Inflammatory macrophage treated with lipopolysaccharide for 4 hours (primary cell): ENCODE results near the gene CASZ1.

Experiments used
- DNase-seq: peaks from one replicate; pipeline ENCODE4 v3.0.0-alpha.2; 2020

The CASZ1 gene

DNA sequence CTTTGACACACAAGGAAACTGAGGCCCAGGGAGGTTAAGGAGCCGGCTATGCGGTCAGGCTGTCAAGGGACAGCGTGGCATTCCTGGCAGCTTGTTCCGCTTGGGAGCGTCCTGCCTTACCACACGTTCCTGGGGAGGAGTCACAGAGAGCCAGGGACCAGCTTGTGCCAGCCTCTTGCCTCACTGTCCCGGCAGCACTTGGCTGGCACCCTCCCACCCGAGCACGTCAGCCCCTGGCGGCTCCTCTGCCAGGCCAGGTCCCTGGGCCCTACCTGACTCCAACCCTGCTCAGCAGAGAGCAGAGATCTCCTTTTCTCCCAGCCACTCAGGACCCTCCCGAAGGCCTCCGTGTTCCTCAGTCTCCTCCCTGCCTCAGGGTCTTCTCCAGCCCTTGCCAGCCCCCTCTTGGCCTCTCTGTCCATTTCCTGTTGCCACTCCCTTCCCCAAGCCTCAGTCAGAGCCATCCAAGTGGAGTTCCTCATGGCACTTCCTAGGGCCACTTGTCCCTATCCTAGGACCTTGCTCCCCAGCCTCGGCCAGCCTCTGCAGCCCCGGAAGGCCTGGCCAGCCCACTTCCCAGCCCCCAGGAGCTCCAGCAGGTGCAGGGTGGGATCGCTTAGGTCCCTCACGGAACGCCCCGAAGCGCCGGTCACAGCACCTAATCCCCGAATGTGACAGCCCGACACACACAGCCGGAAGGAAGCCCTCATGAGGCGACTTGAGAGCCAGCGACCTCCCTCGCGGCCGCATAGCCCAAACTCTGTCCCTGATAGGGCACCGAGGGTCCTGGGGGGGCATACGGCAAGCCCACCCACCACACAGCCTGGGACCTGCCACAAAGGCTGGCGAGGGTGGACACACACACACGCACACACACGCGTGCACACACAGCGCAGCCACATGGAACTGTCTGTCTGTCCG lies 130.3 kb downstream of the CASZ1 start:
- no peak for DNase-seq

DNA sequence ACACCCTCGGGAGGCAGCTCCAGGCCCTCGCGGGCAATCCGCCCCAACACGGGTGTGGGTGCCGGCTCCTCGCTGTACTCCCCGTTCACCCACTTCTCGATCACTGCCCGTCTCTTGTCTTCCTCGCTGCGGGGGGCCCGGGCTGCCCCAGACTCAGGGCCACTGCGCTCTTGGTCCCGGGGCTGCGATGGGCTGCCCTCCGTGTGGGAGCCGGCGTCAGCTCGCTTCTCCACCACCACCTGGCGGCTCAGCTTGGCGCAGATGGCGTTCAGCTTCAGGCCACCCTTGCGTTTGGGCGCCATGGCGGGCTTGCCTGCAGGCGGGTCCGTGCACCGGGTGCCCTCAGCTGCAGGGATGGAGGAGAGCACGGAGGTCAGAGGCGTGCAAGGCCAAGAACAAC lies 131.2 kb downstream of the CASZ1 start:
- no peak for DNase-seq

DNA sequence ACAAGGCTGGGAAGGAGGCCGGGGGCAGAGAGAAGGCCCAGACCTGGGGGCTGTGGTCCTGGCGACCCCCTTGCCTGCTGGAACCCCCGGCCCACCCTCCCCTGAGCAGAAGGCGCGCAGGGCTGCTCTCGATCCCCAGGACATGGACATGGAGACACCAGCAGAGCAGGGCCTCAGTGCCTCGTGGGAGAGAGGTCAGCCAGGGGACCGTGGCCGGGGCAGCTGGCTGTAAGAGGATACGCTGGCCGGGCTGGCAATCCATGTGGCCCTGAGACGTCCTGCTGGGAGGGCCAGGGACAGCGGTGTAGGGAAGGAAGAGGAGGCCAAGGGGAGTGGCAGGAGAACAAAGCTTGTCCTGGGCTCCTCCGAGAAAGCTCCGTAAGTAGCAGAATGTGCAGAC lies 132.2 kb downstream of the CASZ1 start:
- no peak for DNase-seq

DNA sequence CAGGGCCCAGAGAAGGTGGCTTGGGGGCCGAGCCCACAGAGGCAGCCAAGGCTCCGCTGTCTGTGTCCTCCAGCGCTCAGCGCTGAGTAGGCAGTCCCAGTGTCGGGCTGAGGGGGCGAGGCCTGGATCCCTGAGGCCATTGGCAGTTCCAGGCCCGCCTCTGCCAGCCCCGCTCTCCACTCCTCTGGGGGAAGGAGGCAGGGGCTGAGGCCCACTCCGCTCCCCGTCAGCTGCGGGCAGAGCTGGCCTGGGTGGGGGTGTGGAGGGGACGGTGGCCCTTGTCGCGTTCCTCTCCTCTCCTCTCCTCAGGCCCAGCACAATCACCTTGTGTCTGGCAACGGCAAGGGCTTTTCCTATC lies 132.8 kb downstream of the CASZ1 start:
- DNase-seq = no peak

DNA sequence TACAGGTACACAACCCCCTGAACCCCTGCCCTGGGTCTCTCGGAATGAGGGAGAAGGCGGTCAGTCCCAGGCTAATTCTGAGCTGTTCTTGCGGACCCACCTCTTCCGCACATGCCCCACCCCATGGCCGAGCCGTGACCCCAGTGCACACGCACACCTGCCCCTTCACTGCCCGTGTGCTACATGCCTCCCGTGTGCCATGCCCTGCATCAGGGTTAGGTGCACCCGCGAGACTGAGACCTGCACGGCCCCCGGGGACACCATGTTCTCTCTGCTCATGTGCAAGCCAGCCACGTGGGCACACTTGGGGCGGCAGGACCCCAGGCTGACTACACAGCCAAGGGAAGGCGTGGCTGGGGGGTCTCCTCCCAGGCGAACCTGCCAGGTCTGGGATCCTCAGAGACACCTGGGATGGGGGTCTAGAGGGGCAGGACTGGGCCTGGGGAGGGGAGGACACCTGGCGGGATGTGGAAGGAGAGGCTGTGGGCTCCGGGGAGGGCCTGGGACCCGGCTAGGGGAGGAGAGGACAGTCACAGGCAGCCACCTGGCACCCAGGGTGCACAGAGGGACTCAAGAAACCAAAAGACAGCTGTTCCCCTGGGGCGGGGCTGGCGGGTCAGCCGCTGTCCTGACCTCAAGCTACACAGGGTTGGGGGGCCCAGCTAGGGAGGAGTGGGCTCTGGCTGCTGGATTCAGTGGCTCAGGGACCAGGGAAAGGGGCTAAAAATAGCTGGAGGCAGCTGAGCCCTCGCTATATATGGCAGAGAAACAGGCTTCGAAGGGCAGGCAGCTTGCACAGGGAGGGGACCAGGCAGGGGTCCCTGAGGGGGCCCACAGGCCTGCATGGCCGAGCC lies 133.4 kb downstream of the CASZ1 start:
- DNase-seq = no peak

DNA sequence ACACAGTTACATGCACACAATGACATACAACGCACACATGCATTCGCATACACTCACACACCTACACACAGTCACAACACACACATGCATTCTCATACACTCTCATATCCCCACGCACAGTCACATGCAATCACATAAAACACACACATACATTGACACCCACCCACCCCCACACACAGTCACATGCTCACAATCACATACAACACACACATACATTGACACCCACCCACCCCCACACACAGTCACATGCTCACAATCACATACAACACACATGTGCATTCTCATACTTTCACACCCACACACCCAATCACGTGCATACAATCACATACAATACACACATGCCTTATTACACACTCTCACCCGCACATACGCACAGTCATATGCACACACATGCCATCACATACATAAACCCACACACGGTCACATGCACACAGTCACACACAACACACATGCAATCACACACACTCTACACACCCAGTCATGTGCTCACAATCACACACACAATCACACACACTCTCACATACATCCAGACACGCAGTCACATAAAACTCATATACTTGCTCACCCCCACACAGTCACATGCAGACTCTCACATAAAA lies 134.3 kb downstream of the CASZ1 start:
- DNase-seq = no peak

DNA sequence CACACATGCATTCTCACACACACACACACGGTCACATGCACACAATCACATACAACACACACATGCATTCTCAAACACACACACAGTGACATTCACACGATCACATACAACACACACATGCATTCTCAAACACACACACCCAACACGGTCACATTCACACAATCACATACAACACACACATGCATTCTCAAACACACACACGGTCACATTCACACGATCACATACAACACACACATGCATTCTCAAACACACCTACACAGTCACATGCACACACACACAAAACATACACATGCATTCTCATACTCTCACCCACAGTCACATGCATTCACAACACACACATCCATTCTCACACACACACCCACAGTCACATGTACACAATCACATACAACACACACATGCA lies 135.0 kb downstream of the CASZ1 start:
- no peak for DNase-seq

DNA sequence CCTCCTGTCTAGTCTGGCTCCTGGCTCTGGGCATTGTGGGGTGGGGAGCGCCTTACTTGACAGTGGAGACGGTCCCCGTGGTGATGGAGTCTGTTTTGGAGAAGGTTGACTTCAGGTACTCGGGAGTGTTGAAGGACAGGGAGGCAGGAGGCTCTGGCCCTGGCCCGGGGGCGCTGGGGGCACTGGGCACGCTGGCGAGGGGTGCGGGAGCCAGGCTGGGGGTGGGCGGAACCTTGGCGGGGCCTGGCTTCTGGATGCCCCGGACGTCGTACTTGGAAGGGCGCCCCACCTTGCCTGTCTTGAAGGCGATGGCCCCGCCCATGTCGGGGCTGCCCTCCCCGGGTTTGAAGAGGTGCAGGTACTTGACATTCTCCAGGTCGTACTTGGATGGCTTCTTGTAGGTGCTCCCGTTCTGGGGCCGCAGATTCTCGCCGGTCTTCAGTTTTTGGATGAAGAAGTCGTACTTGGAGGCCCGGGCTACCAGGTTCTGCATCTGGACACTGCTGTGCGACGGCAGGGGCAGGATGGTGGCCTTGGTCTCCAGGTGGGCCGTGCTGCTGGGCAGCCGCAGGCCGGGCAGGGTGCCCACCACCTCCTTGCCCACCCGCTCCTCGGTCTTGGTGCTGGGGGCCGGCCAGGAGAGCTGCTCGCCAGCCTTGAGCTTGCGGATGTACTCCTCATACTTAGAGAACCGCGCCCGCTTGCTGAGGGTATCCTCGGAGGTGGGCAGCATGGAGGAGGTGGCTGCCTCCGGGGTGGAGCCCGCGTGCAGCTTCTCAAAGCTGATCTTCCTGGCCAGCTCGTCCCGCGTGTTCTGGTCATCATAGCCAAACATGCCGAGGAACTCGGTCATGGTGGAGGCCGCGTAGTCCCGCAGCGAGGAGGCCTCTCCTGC lies 136.6 kb downstream of the CASZ1 start:
- no peak for DNase-seq

DNA sequence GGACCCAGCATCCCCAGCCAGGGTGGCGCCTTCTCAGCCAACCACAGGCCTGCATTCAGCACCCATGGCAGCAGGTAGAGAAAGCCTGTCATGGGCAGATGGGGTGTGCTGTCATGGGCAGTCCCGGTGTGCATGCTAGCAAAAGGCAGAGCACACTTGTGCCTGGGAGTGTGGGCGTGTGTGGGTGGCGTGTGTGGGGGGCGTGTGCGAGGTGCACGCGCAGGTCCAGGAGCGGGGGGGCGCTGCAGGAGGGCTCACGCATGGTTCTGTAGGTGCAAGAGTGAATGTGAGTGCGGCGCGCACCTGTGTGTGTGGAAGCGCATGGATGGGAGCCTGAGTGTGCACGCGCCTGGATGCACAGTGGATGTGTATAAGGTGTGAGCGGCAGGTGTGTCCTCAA lies 137.2 kb downstream of the CASZ1 start:
- DNase-seq = no peak

DNA sequence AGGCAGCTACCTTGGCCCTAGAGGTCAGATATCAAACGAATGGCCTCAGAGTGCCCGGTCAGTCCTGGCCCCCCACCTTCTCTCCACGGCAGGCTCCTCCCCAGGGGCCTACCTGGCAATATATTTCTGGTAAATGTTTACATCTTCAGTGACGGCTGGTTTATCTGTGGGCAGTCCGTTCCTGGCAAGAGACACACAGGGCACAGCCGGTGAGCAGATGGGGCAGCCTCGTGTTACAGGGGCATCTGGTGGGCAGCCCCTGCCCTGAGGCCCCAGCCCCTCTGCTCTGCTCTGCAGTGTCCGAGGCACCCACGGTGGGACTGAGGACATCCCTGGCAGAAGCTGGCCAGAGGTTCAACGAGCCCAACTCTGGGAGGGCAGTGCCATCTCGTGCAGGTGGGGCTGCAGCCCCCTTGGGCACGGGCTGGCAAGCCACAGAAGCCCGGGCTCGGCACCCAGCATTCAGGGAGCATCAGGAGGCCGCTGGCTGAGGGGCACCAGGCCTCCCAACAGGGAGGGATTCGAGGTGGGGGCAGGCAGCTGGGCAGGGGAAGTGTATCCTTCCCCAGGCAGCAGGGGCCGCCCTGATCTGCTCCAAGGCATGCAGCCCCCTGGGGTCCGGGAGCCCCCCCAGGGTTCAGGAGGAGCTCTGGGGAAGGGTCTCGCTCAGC lies 137.9 kb downstream of the CASZ1 start:
- no peak for DNase-seq

DNA sequence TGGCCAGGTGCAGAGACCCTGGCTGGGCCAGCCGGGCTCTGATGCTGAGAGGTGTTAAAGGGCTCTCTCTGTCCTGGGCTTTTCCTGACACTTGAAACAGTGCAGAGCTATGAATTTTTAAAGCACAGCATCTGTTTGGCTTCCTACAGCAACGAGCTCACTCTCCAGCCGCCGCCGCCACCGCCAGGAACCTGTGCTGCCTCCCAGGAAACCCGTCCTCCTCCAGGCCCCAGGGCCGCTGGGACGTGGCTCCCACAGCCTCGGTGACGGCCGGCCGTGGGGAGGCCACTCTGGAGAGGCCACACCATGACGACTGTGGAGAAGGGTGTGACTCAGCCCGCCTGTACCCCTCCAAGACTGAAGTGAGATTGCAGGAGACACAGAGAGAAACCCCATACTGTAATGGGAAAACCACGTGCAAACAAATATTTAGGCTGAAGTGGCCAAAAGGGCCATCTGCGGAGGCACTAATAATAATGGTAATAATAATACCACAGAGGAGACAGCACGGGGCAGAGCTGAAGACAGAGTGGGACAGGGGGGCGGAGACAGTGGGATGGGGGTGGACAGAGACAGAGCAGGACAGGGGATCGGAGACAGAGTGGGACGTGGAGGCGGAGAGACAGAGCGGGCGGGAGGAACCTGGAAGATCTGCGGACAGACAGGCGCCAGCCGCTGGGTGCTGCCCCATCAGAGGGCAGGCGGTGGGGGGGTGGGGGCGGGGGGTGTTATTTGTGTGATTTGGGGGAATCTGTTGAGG lies 139.2 kb downstream of the CASZ1 start:
- no peak for DNase-seq

DNA sequence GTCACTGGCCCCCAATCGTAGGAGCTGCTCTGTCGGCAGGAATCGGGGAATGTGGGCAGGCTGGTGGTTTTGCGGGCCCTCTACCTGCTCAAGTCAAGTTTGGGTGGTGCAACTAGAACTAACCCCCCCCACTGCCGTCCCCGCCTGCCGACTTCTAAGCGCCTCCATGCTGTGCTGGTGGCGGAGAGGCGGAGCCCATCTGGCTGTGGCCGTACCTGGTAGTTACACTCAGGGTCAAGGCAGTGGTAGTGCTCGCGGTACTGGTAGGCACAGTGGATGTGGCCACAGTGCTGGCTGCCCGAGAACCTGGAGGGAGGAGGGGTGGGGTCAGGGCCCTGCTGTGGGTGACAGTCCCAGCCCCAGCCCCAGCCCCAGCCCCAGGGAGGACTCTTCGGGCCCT lies 140.0 kb downstream of the CASZ1 start:
- no peak for DNase-seq

DNA sequence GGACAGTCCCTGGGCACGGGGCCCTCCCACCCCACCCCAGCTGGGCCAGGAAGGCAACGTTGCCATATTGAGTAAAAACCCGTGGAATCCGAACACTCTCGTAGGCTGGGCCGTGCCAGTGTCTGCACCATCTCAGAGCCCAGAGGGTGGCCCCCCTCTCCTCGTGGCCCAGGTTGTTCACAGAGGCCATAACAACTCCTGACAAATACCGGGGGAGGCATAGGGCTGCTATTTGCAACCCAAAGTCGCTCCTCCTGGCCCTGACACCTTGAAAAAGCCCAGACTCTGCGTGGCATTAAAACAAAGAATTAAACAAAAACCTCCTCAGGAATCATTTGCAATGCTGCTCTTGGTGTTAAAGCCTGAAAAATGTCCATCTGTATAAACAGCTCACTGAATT lies 141.4 kb downstream of the CASZ1 start:
- no peak for DNase-seq

DNA sequence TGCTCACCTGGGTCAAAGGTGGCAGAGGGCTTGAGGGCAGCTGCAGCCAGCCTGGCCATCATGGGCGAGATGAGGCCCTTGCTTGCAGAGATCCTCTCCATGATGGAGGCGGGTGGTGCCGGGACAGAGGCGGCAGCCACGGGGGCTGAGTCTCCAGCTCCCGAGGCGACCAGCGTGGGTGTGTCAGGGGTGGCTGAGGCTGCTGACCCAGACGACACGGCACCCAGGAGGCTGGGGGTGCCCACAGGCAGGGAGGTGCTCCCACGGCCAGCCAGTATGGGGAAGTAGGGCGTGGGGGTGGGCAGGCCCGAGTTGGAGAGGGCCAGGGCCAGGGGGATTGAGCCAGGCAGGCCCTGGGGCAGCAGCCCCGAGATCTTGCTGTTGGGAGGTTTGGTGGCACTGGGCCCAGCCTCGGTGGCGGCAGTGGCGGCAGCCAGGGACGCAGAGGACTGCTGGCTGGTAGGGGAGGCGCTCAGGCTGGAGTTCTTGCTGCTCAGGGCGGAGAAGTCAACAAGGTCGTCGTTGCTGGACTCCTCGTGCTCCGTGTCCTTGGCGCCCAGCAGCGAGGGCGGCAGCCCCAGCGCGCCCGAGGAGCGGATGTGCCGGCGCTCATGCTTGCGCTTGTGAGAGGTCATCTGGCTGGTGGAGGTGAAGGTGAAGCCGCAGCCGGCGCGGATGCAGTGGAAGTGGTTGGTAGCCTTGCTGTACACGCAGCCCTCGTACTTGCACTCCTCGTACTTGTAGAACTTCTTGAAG lies 142.9 kb downstream of the CASZ1 start:
- no peak for DNase-seq

DNA sequence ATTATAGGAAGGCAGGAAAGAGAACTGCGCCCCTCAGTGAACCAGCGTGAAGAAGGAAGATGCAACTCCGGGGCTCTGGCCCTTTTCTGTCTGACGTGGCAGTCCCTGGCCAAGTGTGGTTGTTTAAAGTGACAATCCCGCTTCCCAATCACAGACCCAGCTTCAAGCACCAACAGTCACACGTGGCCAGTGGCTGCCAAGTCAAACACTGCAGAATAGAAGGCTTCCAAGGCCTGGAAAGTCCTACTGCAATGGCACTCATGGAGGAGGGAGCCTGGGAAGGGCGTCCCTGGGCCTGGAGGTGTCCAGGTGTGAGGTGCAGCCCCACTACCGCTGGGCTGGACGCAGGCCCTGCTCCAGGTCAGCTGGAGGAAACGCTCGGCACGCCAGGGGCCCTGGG lies 143.8 kb downstream of the CASZ1 start:
- no peak for DNase-seq

DNA sequence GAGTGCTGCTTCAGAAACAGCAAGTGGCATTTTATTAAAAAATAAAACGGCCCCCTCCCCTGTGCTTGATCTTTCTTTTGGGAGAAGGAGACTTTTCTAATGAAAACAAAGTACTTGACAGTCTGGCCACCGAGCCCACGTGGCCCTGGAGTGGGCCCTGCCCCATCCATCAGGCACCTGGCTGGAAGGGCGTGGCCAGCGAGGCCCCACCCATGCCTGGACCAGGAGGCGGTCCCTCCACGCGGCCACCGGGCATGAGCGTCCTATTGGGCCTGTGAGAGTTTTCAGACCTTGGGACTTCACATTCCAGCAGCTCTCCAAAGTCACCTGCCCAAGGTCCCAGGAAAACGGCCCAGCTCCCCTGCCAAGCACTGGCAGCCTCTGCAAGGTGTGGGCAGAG lies 144.7 kb downstream of the CASZ1 start:
- no peak for DNase-seq

DNA sequence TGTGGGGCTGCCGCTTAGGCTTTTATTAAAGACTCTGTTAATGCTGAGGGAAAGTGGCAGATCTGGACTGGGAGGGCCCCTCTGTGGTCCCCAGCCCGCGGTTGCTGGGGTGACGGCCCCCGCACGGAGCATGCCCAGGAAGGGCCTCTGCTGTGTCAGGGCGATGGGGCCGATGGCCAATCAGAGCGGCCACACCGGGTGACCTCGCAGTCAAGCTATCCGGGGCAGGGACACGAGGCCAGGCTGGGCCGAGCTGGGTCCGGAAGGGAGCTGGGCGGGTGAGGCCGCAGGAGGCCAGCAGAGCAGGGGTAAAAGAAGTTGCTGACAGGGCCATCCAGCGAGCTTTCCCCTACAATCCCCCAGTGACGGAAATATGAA lies 145.1 kb downstream of the CASZ1 start:
- DNase-seq = no peak

DNA sequence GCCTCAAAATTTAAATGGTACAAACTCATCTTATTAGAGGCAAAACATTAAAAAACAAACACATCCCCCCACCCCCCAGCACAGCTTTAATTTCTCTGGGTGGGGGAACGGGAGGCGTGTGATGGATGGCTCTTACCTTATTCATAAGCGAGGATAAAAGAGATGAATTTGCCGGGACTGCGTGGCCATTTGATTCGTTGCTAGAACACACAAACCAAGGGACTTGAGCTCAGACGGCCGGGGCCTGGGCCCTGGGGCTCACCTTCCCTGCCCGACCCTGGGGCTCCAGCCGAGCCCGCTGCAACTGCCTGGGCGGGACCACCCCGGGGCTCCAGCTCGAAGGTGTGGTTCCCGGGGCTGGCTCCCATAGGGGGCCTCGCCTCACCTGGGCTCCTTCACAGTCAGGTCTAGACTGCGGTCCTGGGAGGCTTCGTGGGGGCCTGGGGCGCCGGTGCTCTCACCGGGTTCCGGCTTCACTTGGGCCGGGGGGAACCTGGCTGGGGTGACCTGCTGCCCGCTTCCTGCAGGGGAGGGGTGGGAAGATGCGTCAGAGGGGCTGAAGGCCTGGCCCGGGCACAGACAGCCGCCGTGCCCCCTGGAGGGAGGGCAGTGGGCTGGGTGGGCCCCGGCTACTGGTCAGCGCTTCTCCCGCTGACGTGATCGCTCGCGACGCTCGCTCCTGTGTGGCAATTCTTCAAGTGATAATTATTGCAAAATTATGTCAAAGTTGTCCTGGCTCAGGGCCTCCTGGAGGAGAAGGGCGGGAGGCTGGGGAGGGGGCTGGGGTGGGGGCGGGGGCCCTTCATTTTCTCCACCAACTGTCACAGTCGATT lies 145.7 kb downstream of the CASZ1 start:
- no peak for DNase-seq

DNA sequence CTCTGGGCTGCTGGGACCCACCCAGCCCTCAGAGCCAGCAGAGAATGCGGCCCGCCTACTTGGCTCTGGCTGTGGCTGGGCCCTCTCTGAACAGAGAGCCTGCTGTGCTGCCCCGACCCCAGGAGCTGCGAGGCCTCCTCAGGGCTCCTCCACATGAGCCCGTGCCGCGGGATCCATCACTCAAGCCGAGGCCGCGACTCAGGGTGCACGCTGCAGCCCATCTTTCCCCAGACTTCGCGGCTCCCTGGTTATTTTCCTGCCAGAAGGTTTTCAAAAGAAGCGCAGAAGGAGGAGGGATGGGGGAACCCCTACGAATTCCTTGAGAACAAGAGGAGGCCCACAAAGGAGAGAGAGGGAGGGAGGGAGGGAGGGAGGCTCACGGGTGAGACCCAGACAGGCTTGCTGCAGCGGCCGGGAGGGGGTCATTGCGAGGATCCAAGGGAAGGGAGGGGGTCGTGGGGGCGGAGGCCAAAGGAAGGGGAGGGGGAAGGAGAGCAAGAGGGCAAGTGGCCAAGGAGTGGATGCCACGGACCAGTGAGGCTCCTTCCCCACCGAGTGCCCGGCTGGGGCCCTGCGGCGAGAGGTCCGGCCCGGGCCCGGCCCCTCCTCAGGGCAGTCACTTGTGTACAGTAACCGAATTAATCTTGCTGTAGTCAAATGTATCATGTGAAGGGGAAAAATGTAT lies 146.8 kb downstream of the CASZ1 start:
- DNase-seq = no peak
